ENCODE results near the gene BIRC3.

DNA sequence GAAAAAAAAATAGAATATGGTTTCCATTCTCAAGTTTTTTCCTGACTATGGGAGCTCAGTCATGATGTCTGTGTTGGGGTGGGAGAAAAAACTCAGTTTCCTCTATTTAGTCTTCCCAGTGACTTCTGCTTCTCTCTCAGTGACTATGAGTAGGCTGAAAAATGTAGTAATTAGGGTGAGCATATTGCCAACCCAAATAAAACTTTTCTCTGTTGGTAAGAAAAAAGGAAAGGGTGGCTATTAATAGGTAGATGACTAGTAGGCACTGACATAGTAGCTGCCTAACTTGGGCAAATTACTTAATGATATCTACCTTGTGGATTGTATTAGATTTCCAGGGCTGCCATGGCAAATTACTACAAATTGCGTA, 34.2 kb upstream of the BIRC3 start:
- TF ChIP-seq, protein P1, sequence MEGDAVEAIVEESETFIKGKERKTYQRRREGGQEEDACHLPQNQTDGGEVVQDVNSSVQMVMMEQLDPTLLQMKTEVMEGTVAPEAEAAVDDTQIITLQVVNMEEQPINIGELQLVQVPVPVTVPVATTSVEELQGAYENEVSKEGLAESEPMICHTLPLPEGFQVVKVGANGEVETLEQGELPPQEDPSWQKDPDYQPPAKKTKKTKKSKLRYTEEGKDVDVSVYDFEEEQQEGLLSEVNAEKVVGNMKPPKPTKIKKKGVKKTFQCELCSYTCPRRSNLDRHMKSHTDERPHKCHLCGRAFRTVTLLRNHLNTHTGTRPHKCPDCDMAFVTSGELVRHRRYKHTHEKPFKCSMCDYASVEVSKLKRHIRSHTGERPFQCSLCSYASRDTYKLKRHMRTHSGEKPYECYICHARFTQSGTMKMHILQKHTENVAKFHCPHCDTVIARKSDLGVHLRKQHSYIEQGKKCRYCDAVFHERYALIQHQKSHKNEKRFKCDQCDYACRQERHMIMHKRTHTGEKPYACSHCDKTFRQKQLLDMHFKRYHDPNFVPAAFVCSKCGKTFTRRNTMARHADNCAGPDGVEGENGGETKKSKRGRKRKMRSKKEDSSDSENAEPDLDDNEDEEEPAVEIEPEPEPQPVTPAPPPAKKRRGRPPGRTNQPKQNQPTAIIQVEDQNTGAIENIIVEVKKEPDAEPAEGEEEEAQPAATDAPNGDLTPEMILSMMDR (IDR thresholded peaks at IDR 0.05 in 4 of 5, conservative IDR thresholded peaks at IDR 0.05 in 1 of 5) = no peak
- TF ChIP-seq POLR2A (IDR thresholded peaks at IDR 0.05) = no peak
